ENCODE data around the gene GPC6. TPM values are rescaled to one million over a fixed set of nuclear protein-coding genes. Genes with fewer than 3 reads are reported as not detected.

GPC6 gene
- total RNA-seq, 2 experiments from 2014 or later = not detected

DNA sequence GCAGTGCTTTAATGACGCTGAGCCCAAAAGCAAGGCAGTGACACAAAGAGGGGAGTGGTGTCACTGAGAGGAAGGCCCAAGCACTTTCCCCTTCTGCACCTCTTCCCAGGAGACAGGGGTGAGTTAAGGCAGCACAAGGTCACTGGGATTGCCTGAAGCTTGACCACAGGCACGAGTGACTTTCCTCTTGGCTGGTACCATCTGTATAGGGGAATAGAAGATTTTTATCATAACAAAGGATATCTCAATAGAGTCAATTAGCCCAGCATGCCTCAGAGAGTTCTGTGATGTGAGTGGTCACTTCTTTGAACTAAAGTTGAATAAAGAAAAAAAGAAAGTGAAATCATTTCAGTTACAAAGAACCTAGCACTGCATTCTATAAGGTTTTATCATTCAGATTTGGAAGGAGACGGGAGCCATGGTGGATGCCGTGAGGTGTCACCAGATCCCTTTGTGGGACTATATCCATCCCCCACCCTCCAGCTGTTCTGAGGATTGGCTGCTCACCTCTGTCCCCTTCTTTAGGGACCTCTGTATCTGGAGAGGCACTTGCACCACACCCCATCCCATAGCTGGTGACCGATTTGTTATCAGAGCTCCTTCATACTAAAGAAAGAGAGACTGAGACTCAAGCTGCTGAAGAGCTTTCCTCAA lies 961.7 kb downstream of the GPC6 start:
- no peak for TF ChIP-seq EZH2phosphoT487 (IDR thresholded peaks at IDR 0.05; ENCODE audit: borderline replicate concordance, low read depth, low read length)
- TF ChIP-seq, protein P1, sequence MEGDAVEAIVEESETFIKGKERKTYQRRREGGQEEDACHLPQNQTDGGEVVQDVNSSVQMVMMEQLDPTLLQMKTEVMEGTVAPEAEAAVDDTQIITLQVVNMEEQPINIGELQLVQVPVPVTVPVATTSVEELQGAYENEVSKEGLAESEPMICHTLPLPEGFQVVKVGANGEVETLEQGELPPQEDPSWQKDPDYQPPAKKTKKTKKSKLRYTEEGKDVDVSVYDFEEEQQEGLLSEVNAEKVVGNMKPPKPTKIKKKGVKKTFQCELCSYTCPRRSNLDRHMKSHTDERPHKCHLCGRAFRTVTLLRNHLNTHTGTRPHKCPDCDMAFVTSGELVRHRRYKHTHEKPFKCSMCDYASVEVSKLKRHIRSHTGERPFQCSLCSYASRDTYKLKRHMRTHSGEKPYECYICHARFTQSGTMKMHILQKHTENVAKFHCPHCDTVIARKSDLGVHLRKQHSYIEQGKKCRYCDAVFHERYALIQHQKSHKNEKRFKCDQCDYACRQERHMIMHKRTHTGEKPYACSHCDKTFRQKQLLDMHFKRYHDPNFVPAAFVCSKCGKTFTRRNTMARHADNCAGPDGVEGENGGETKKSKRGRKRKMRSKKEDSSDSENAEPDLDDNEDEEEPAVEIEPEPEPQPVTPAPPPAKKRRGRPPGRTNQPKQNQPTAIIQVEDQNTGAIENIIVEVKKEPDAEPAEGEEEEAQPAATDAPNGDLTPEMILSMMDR (conservative IDR thresholded peaks at IDR 0.05; ENCODE audit: low read length) = no peak
- intact Hi-C loops (cut with micrococcal nuclease; ENCODE audit: unreplicated experiment) = no loop called here
- Histone ChIP-seq H3K4me3 (ENCODE audit: low read depth, low read length, poor library complexity, severe bottlenecking) (no peak overlapping the region), H3K27ac (ENCODE audit: low read depth, low read length, poor library complexity, severe bottlenecking) (no peak overlapping the region), H3K79me2 (ENCODE audit: insufficient read depth, low read depth, low read length) (no peaks in the 10 kb centered on the region), H3K9me2 (ENCODE audit: insufficient read depth, low read length) (no peaks in the 10 kb centered on the region), H3K36me3 (ENCODE audit: insufficient read depth, low read length) (no peaks in the 10 kb centered on the region), H2AFZ (ENCODE audit: low read length) (no peak overlapping the region), H3K4me1 (ENCODE audit: insufficient read depth, low read length, poor library complexity, severe bottlenecking) (no peaks in the 10 kb centered on the region), H3K9me3 (ENCODE audit: low read length) (no peaks in the 10 kb centered on the region), H4K20me1 (ENCODE audit: insufficient read depth, low read length) (no peaks in the 10 kb centered on the region), H3K4me2 (ENCODE audit: low read length) (no peak overlapping the region)
- ChIA-PET POLR2A (no interaction called here), CTCF (ENCODE audit: unreplicated experiment) (no interaction called here)
- BruUV-seq (replicated peaks) = no TSS peak
- DNase-seq (ENCODE audit: low spot score) = no peak

DNA sequence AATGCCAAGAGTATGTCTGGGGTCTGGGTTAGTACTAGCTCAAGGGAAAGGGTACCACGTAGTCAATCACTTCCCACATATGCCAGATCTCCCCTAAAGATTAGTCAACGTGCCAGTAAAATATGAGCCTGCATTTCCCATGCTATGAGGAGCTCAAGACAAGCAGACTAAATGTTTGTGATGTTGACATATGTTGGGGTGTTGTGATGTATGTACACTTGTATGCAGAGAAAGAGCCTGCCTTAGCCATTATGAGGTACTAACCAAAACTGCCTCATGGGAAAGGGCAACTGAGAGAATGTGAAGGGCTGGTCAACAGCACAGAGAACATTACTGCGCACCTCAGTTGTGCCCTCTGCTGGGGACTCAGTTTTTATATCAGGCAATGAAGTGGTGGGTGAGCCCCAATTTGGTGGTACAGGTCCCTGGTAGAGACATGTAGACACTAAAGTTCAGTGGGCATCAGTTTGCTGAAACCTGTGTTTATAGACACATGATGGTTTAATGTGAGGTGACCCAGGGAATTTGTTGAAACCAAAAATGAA lies 965.9 kb downstream of the GPC6 start:
- Histone ChIP-seq H3K9me2 (ENCODE audit: insufficient read depth, low read length) (no peaks in the 10 kb centered on the region), H4K20me1 (ENCODE audit: insufficient read depth, low read length) (no peaks in the 10 kb centered on the region), H3K4me1 (ENCODE audit: insufficient read depth, low read length, poor library complexity, severe bottlenecking) (no peaks in the 10 kb centered on the region), H3K27ac (ENCODE audit: low read depth, low read length, poor library complexity, severe bottlenecking) (no peak overlapping the region), H3K36me3 (ENCODE audit: insufficient read depth, low read length) (no peaks in the 10 kb centered on the region), H3K4me3 (ENCODE audit: low read depth, low read length, poor library complexity, severe bottlenecking) (no peak overlapping the region), H2AFZ (ENCODE audit: low read length) (no peak overlapping the region), H3K4me2 (ENCODE audit: low read length) (no peak overlapping the region), H3K9me3 (ENCODE audit: low read length) (no peaks in the 10 kb centered on the region), H3K79me2 (ENCODE audit: insufficient read depth, low read depth, low read length) (no peaks in the 10 kb centered on the region)
- TF ChIP-seq, protein P1 (conservative IDR thresholded peaks at IDR 0.05; ENCODE audit: low read length) = peak; percentile 57
- TF ChIP-seq EZH2phosphoT487 (IDR thresholded peaks at IDR 0.05; ENCODE audit: borderline replicate concordance, low read depth, low read length) = no peak
- CTCF ChIA-PET (ENCODE audit: unreplicated experiment) = no interaction called here
- POLR2A ChIA-PET = interaction anchor here (0.7 kb wide), 1 partner anchor 89 kb away, joined by 4 read pairs; no protein-coding TSS in a partner anchor
- peak; percentile 9 for DNase-seq (ENCODE audit: low spot score)
- BruUV-seq (replicated peaks) = no TSS peak
- intact Hi-C loops (cut with micrococcal nuclease; ENCODE audit: unreplicated experiment) = no loop called here

DNA sequence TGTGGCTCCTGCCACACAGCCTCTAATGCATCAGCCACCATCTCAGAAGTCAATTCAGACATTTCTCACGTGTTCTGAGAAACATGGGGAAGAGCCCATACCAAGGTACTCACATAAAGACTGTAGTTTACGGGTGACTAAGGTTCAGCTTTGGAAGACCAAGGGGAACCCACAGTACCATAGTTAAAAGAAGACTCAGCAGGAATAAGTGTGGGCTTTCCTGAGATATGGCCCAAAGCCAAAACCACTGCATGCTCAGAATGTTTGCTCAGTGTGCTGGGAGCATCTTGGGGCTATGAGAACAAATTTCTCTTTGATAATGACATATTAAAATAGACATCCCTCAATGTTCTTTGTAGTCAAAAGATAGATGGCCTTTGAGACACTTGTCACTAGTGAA lies 969.1 kb downstream of the GPC6 start:
- ChIA-PET CTCF (ENCODE audit: unreplicated experiment) (no interaction called here), POLR2A (interaction anchor here (0.6 kb wide), 1 partner anchor 1811 kb away, joined by 5 read pairs; no protein-coding TSS in a partner anchor)
- BruUV-seq (replicated peaks) = no TSS peak
- intact Hi-C loops (cut with micrococcal nuclease; ENCODE audit: unreplicated experiment) = no loop called here
- H3K4me2 ChIP-seq (ENCODE audit: low read length) = no peak overlapping the region
- H3K79me2 ChIP-seq (ENCODE audit: insufficient read depth, low read depth, low read length) = no peaks in the 10 kb centered on the region
- no peaks in the 10 kb centered on the region for H3K9me3 ChIP-seq (ENCODE audit: low read length)
- no peaks in the 10 kb centered on the region for H3K4me1 ChIP-seq (ENCODE audit: insufficient read depth, low read length, poor library complexity, severe bottlenecking)
- DNase-seq (ENCODE audit: low spot score) = no peak
- H3K27ac ChIP-seq (ENCODE audit: low read depth, low read length, poor library complexity, severe bottlenecking) = no peak overlapping the region
- H3K36me3 ChIP-seq (ENCODE audit: insufficient read depth, low read length) = no peaks in the 10 kb centered on the region
- H2AFZ ChIP-seq (ENCODE audit: low read length) = no peak overlapping the region
- TF ChIP-seq, protein P1 (conservative IDR thresholded peaks at IDR 0.05; ENCODE audit: low read length) = no peak
- TF ChIP-seq EZH2phosphoT487 (IDR thresholded peaks at IDR 0.05; ENCODE audit: borderline replicate concordance, low read depth, low read length) = no peak
- no peaks in the 10 kb centered on the region for H3K9me2 ChIP-seq (ENCODE audit: insufficient read depth, low read length)
- H4K20me1 ChIP-seq (ENCODE audit: insufficient read depth, low read length) = no peaks in the 10 kb centered on the region
- H3K4me3 ChIP-seq (ENCODE audit: low read depth, low read length, poor library complexity, severe bottlenecking) = no peak overlapping the region

Measured in OCI-LY7 (cell line).